ENCODE measurements around the gene CPNE1.

The CPNE1 gene

DNA sequence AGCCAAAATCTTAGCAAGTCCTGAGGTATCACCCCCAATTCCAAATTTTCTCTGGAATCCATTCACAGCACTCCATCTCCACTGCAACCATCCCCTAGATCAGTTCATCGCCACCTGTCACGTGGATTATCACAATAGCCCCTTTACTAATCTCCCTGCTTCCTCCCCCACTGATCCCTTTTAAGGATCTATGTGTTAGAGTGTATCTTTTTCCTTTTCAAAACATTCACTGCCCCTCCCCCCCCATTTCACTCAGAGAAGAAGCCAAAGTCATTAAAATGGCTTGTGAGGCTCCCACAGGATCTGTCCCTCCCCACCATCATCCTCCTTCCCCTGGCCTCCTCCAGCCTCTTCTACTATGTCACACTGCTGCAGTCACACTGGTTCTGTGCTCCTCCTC, 67.5 kb downstream of the CPNE1 start:
- no peak for DNase-seq

DNA sequence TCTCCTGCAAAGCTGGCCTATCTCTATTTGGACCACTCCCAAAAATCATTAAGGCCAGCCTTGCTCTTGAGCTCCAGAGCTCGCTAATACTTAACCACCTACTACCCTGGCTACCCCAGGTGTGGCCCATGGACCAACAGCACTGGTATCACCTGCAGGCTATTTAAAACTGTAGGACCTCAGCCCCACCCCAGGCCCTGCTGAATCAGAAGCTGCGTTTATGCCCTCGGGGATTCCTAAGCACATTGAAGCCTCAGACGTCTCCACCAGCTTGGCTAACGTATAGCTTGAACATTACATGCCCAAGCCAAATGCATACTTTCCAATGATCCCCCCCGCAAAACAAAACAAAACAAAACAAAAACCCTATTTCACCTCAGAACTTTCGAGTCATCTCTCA, 68.8 kb downstream of the CPNE1 start:
- DNase-seq, result no peak

DNA sequence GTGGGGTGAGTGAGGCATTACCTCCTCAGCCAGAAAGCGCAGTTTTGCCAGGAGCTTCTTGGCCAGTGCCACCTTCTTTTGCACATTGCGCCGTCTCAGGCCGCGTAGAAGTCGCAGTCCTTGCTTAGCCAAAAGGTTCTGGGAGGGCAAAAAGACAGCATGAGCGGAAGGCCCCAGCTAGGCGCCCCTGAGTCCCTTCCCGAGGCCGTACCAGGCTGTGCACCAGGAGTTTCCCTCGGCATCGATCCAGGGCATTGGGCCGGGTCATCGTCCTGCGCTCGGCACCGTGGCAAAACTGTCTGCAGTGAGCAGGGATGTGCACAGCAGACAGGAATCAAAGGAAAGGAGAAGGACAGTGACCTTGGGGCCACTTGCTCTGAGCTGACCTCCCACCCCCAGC, 69.2 kb downstream of the CPNE1 start:
- no peak for DNase-seq

DNA sequence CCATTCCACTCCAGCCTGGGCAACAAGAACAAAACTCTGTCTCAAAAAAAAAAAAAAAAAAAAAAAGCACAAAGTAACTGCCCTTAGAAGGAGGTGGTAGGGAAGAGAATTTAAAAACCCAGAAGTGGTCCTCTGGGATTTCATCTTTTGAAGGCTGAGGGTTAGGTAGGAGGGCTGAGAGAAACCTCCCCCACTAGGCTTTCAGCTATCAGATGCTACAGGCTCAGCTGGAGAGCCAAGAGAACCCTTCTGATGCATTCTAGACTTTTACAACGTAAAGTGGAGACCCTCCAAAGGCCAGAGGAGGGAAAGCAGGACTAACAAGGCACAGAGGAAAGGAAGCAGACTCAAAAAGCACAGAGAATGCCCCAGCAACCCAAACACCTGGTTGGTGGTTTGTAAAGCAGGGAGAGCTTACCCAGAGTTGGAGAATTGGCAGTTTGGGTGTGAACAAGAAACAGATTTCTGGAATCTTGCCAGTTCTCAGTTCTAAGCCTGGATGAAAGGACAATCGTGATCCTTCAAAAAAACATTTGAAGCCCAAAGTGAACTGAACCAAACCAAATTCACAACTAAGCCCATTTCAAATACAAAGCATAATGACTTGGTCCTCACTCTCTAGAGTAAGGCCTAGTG, 72.2 kb downstream of the CPNE1 start:
- DNase-seq, result no peak

DNA sequence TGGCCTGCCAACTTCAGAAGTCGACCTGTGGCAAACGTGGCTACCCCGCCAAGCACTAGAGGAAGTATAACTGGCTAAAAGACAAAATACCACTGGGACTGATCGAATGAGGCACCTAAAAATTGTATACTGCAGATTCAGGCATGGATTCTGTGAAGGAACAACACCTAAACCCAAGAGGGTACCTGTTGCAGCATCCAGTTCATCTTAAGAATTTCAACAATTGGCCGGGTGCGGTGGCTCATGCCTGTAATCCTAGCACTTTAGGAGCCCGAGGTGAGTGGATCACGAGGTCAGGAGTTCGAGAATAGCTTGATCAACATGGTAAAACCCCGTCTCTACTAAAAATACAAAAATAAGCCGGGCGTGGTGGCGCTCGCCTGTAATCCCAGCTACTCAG, 76.3 kb downstream of the CPNE1 start:
- DNase-seq, result no peak

DNA sequence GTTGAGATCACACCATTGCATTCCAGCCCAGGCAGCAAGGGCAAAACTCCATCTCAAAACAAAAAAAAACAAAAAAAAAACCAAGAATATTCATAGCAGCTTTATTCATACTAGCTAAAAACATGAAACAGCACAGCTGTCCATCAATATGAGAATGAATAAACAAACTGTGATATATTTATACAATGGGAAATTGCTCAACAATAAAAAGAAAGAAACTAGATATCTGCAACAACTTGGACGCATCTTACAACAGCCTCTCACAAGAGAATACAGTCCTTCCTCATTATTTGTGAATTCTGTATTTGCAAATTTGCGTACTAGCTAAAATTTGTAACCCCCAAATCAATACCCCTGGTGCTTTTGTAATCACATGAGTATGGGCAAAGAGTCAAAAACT, 77.3 kb downstream of the CPNE1 start:
- DNase-seq, result no peak

DNA sequence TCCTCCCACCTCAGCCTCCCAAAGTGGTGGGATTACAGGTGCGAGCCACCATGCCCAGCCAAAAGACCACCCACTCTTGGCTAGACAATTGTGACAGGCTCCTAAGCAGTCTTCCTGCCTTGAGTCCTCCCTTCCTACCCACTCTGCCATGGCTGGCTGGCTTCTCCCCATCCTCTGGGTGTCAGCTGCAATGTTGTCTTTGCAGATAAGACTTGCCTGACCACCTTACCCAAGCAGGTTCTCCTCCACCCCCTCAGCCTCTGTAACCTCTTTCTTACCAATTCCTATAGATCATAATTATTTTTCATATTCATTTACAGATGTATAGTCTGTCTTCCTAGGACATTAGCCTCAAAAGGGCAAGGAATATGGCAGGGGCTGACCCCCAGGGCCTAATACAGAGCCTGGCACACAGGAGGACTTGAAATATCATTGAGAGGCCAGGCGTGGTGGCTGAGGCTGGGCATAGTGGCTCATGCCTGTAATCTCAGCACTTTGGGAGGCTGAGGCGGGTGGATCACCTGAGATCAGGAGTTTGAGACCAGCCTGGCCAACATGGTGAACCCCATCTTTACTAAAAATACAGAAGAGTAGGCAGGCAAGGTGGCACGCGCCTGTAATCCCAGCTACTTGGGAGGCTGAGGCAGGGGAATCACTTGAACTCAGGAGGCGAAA, 77.8 kb downstream of the CPNE1 start:
- no peak for DNase-seq

DNA sequence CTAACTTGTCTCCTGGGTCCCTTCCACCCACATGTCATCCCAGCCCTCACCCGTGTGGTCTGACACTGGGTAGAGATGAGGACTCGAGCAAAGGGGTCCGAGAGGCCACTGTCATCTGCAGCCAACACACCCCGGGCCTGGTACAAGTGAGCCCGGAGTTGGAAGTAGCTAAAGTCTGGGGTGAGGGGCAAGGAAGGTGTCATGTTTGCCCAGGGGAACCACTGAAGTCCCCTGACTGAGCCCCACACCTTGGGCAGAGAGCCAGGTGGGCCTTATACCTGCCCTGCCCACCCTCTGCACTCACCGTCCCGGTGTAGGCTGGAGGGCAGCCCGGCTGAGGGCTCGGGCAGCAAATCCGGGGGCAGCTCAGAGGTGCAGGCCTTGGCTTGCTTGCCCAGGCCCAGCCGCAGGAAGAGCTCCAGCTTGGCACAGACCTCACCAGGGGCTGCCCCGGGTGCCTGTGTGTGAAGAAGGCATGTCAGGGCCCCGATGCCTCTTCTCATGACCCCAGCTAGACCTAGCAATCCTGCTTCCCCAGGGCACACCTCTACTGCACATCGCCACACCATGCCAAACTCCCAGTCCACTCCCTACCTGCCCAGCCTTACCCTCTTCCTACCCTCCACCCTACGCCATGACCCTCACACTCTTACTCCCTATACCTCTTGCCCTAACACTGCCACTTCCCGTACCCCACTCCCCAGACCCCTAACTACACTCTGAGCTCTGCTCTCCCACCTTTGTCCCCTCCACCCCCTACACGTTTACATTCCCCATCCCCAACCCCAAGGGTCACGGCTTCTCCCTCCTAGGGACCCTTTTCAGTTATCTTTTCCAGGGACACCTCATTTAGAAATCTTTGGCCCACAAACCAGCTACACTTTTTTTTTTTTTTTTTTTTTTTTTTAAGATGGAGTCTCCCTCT, 80.8 kb downstream of the CPNE1 start:
- no peak for DNase-seq

DNA sequence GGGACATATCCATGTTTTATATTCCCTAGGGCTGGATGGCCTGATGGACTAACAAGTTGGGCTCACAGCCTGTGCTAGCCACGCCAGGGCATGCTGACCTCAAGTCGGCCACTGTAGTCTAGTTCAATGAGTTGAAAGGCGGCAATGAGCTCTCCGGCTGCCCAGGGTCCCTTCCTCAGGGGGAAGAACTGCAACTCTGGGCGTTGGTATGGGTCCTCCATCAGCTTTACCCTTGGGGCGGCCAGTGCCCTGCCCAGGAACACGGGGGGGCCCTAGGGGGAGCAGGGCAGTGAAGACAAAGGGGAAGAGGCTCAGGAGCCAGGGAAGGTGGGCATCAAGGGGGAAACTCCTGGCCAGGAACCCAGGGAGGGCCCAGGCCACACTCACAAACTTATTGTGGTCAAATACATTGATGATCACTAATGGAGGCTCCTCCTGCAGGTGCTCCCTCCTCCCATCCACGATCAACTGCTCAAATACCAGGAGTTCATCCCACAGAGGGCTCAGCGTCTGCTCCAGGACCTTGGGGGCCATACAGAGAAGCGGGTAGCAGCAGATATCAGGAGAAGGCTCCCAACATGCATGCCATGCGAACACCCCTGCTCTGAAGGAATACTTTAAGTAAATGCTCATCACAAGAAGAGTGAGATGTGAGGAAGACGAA, 81.8 kb downstream of the CPNE1 start:
- no peak for DNase-seq

DNA sequence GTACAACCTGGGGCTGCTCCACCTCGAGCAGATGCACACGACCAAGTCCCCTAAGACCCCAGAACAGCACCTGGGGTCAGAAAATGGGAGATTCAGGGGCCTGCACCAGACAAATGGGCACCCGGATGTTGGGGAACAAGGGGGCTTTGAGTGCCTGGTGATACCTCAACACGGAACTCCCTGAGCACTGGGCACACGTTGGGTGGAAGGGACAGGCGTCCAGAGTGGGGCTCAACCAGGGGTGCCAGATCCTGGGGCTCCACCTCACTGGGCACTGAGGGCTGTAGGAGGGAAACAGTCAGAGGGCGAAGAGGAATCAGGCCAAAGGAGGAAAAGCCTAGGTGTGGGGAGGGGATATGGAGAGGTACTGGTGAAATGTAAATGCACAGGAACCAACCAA, 82.6 kb downstream of the CPNE1 start:
- DNase-seq, result no peak

DNA sequence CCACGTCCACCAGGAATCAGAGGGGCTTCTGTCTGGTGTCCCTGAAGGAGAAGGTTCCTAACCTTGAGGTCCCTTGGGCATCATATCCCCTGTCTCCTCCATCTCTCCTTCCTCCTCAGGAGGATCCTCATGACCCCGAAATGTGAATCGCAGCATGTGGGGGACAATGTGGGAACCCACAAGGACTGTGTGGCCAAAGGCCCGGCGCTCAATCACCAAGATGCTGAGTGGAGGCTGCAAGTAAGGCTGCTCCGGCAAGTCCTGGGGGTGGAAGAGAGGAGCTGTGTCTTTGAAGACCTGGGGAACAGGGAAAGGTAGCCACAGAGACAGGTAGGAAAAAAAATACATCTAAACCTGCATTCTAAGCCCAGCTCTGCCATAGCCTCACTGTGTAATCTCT, 85.5 kb downstream of the CPNE1 start:
- DNase-seq, result no peak

DNA sequence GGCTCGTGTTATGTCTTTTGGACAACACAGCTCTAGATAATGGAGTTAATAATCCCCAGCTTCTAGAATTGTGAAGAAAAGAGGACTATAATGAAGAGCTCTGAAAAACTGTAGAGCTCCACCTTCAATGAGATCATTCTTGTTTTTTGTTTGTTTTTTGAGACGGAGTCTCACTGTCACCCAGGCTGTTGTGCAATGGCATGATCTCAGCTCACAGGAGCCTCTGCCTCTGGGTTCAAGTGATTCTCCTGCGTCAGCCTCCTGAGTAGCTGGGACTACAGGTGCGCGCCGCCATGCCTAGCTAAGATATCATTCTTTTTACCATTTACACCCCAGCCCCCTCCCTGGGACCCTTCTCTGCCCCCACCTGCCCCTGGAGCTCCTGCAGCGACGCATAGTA, 86.2 kb downstream of the CPNE1 start:
- no peak for DNase-seq

DNA sequence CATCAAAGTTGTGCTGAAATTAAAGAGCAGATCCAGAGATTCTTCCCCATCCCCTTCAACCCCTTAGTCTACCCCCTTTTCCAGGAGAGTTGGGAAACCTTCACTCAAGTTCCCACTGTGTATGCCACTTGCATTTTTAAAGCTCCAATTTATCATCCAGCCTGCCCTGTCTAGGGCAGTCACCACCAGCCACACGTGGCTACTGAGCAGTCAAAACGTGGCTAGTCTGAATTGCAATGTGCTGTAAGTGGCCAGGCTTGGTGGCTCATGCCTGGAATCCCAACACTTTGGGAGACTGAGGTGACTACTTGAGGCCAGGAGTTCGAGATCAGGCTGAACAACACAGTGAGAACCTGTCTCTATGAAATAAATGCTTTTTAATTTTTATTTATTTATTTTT, 87.9 kb downstream of the CPNE1 start:
- DNase-seq, result no peak
